ENCODE measurements around the gene DCT. TPM values are rescaled to one million over a fixed set of nuclear protein-coding genes. Genes with fewer than 3 reads are reported as not detected.

Gene DCT
- total RNA-seq, 1 donor from 2014 or later = 0.18 TPM

GRCh38 chr13:94417294-94417693 lies 62.2 kb downstream of the DCT start:
- Histone ChIP-seq H3K4me1 (no peaks in the 10 kb centered on the region), H3K9me3 (no peaks in the 10 kb centered on the region), H3K36me3 (no peaks in the 10 kb centered on the region), H3K4me3 (no peak overlapping the region), H3K27ac (no peak overlapping the region), H3K27me3 (ENCODE audit: low read depth) (peaks cover 3% of the 10 kb centered on the region)
- ATAC-seq (no peak), DNase-seq (no peak)
- no peak for TF ChIP-seq CTCF (IDR thresholded peaks at IDR 0.05)
- intact Hi-C loops (cut with DNase I) = no loop called here

GRCh38 chr13:94416454-94417080 lies 62.9 kb downstream of the DCT start:
- ATAC-seq (peak in 1 of 2 donors; percentile 64), DNase-seq (no peak)
- intact Hi-C loops (cut with DNase I) = no loop called here
- Histone ChIP-seq H3K27ac (no peak overlapping the region), H3K4me1 (no peaks in the 10 kb centered on the region), H3K27me3 (ENCODE audit: low read depth) (no peaks in the 10 kb centered on the region), H3K36me3 (no peaks in the 10 kb centered on the region), H3K9me3 (no peaks in the 10 kb centered on the region), H3K4me3 (no peak overlapping the region)
- TF ChIP-seq CTCF (IDR thresholded peaks at IDR 0.05) = peak; percentile 34

- Histone ChIP-seq H3K9me3 (no peaks in the 10 kb centered on the region), H3K4me1 (no peaks in the 10 kb centered on the region), H3K27me3 (ENCODE audit: low read depth) (no peaks in the 10 kb centered on the region), H3K4me3 (no peak overlapping the region), H3K36me3 (no peaks in the 10 kb centered on the region), H3K27ac (no peak overlapping the region)
- ATAC-seq (no peak), DNase-seq (no peak)
- TF ChIP-seq CTCF (IDR thresholded peaks at IDR 0.05) = no peak
- intact Hi-C loops (cut with DNase I) = no loop called here
Observed at GRCh38 chr13:94415500-94416237, 63.8 kb downstream of the DCT start.

GRCh38 chr13:94414708-94415107 lies 64.8 kb downstream of the DCT start:
- Histone ChIP-seq H3K9me3 (no peaks in the 10 kb centered on the region), H3K36me3 (no peaks in the 10 kb centered on the region), H3K4me3 (no peak overlapping the region), H3K27me3 (ENCODE audit: low read depth) (no peaks in the 10 kb centered on the region), H3K27ac (no peak overlapping the region), H3K4me1 (no peaks in the 10 kb centered on the region)
- intact Hi-C loops (cut with DNase I) = no loop called here
- no peak for ATAC-seq
- DNase-seq = no peak
- no peak for TF ChIP-seq CTCF (IDR thresholded peaks at IDR 0.05)

- no peak overlapping the region for H3K4me3 ChIP-seq
- H3K4me1 ChIP-seq = no peaks in the 10 kb centered on the region
- intact Hi-C loops (cut with DNase I) = no loop called here
- no peak for TF ChIP-seq CTCF (IDR thresholded peaks at IDR 0.05)
- no peak for DNase-seq
- H3K9me3 ChIP-seq = no peaks in the 10 kb centered on the region
- H3K27me3 ChIP-seq (ENCODE audit: low read depth) = no peaks in the 10 kb centered on the region
- H3K27ac ChIP-seq = no peak overlapping the region
- no peak for ATAC-seq
- H3K36me3 ChIP-seq = no peaks in the 10 kb centered on the region
Observed at GRCh38 chr13:94414141-94414540, 65.3 kb downstream of the DCT start.

Data from lower lobe of right lung (tissue), 2 donors.